ENCODE results near the gene CD274. TPM values are rescaled to one million over a fixed set of nuclear protein-coding genes. Genes with fewer than 3 reads are reported as not detected.
A peak's percentile ranks its signal among the peaks of the same experiment; 100 is the strongest.

CD274 gene
- total and polyA plus RNA-seq, 2 of the 8 experiments (the other 6 are each of a cell fraction or from before 2014, with no cell fraction given), result 0.08 to 0.15 TPM

GRCh38 chr9:5428794-5429528 is 21.4 kb upstream of the CD274 start:
- no peak overlapping the region for H2BK120ac ChIP-seq (replicated peaks; ENCODE audit: low read depth, low read length)

More at GRCh38 chr9:5428794-5429528, 21.4 kb upstream of the CD274 start:
- Histone ChIP-seq H3K23ac (ENCODE audit: insufficient read length) (no peak overlapping the region), H2BK20ac (ENCODE audit: low read length) (no peak overlapping the region), H2AK5ac (ENCODE audit: low read depth, low read length) (no peak overlapping the region), H3K36me3 (ENCODE audit: control insufficient read depth in 2 of 4, insufficient read depth in 4 of 4, low read length in 3 of 4) (peaks cover 0 to 17% (median 0%) of the 10 kb centered on the region in 4 experiments; a peak in 3 of 8 replicates), H3K4me3 (ENCODE audit: extremely low read depth in 1 of 4, insufficient read depth in 2 of 4, low read depth in 3 of 4, low read length in 4 of 4) (no peak overlapping the region), H3K4me1 (replicated peaks in 1 of 4; ENCODE audit: control insufficient read depth in 3 of 4, insufficient read depth in 4 of 4, low read length in 3 of 4) (no peaks in the 10 kb centered on the region), H3K4me2 (ENCODE audit: insufficient read depth in 1 of 2, low read depth in 2 of 2, low read length in 2 of 2) (no peak overlapping the region), H2BK15ac (ENCODE audit: low read length) (no peak overlapping the region), H3K79me1 (ENCODE audit: low read depth, low read length) (no peaks in the 10 kb centered on the region), H3K27ac (ENCODE audit: low read depth, low read length) (no peak overlapping the region), H3K4ac (replicated peaks; ENCODE audit: insufficient read length, low read depth, low read length) (no peak overlapping the region), H2AFZ (ENCODE audit: low read length) (no peak overlapping the region), H3K56ac (replicated peaks; ENCODE audit: insufficient read length, low read depth, low read length) (no peak overlapping the region), H4K91ac (replicated peaks; ENCODE audit: insufficient read length, low read length) (no peak overlapping the region), H2BK12ac (ENCODE audit: low read depth, low read length) (no peak overlapping the region), H3K9me3 (ENCODE audit: insufficient read depth in 2 of 2, low read depth in 1 of 2, low read length in 1 of 2) (peaks cover 0 to 17% of the 10 kb centered on the region in 2 experiments; a peak in 2 of 4 replicates), H3K18ac (ENCODE audit: extremely low read depth, low read length) (no peak overlapping the region), H3K9ac (replicated peaks in 1 of 4; ENCODE audit: extremely low read depth in 1 of 4, low read depth in 3 of 4, low read length in 3 of 4) (no peak overlapping the region), H3K79me2 (ENCODE audit: control insufficient read depth in 1 of 2, insufficient read depth in 2 of 2, low read length in 2 of 2) (no peaks in the 10 kb centered on the region), H4K20me1 (replicated peaks in 1 of 2; ENCODE audit: control insufficient read depth in 1 of 2, insufficient read depth in 2 of 2, low read length in 2 of 2) (no peaks in the 10 kb centered on the region), H3K14ac (ENCODE audit: insufficient read length) (no peak overlapping the region), H3K23me2 (ENCODE audit: low read depth, low read length) (no peaks in the 10 kb centered on the region), H4K5ac (ENCODE audit: insufficient read length, low read depth, low read length) (no peak overlapping the region), H3K27me3 (replicated peaks in 1 of 4; ENCODE audit: control insufficient read depth in 3 of 4, extremely low read depth in 1 of 4, insufficient read depth in 3 of 4, low read length in 3 of 4) (no peaks in the 10 kb centered on the region), H2BK5ac (ENCODE audit: low read depth, low read length) (no peak overlapping the region), H4K8ac (ENCODE audit: extremely low read depth, insufficient read depth, low read length) (no peak overlapping the region)
- POLR2A ChIA-PET (ENCODE audit: partially characterized antibody), result interaction anchor here (1.5 kb wide), 1 partner anchor 8 kb away, joined by 4 read pairs; the partner anchor contains the start of gene PLGRKT
- FAIRE-seq (no peak), DNase-seq (ENCODE audit: low read depth in 1 of 2, low spot score in 2 of 2) (no peak)
- 95% methylated on average over 2 of the region's 2 CpGs; no CpG with 5 or more reads in 1 of the 2 experiments for WGBS, 2 experiments (ENCODE audit: extremely low coverage in 1 of 2, insufficient coverage in 1 of 2, insufficient read length in 1 of 2, insufficient replicate concordance in 2 of 2, low coverage in 1 of 2, low lambda C conversion rate in 2 of 2, missing lambda C conversion rate in 1 of 2)
- TF ChIP-seq NRF1 (IDR thresholded peaks at IDR 0.05; ENCODE audit: low read depth, low read length) (no peak), RAD21 (IDR thresholded peaks at IDR 0.05 in 1 of 2, conservative IDR thresholded peaks at IDR 0.05 in 1 of 2; ENCODE audit: low read depth in 2 of 2, low read length in 2 of 2) (peak; percentile 23 to 41; a peak in 3 of 4 replicates), POU5F1 (IDR thresholded peaks at IDR 0.05; ENCODE audit: low read depth, low read length) (no peak)
- CTCF ChIA-PET (ENCODE audit: partially characterized antibody), result interaction anchor here (0.6 to 3.2 kb wide), 10 partner anchors 12 to 1295 kb away, joined by 3 to 18 read pairs (median 4); partner anchors contain the start of gene CD274
